HEK293 (cell line): ENCODE measurements around the gene TRAPPC2L.
A peak's percentile ranks its signal among the peaks of the same experiment; 100 is the strongest.

Source experiments
- BCL11B ChIP-seq: fragments of 450-650 bp; formaldehyde crosslinking; IDR thresholded peaks from 2 replicates; pipeline ENCODE4 v1.5.1; 2016; ENCODE audit warnings: low read depth, missing biosample characterization, missing genetic modification characterization
- BCL6B ChIP-seq: fragments of 450-650 bp; formaldehyde crosslinking; IDR thresholded peaks from 2 replicates; pipeline ENCODE4 v1.5.1; 2017; ENCODE audit warnings: missing biosample characterization, missing genetic modification characterization
- GLI4 ChIP-seq: fragments of 450-650 bp; formaldehyde crosslinking; IDR thresholded peaks from 2 replicates; pipeline ENCODE4 v1.5.1; 2016; ENCODE audit warnings: missing biosample characterization, missing genetic modification characterization
- HOXC10 ChIP-seq: sonication (generic); formaldehyde crosslinking; IDR thresholded peaks from 2 replicates; pipeline ENCODE4 v1.8.1; 2023; ENCODE audit warnings: mild to moderate bottlenecking, missing genetic modification reagents
- IKZF3 ChIP-seq: fragments of 450-650 bp; IDR thresholded peaks from 2 replicates; pipeline ENCODE4 v1.5.0; 2018; ENCODE audit warnings: missing biosample characterization, mild to moderate bottlenecking, missing genetic modification characterization, moderate library complexity
- KLF8 ChIP-seq: fragments of 450-650 bp; formaldehyde crosslinking; IDR thresholded peaks from 2 replicates; pipeline ENCODE4 v1.5.1; 2016; ENCODE audit warnings: missing biosample characterization, missing genetic modification characterization
- MEIS1 ChIP-seq: sonication (generic); formaldehyde crosslinking; IDR thresholded peaks from 2 replicates; pipeline ENCODE4 v1.8.1; 2022; ENCODE audit warnings: missing genetic modification reagents, mild to moderate bottlenecking, borderline replicate concordance
- WT1 ChIP-seq: fragments of 450-650 bp; formaldehyde crosslinking; IDR thresholded peaks from 2 replicates; pipeline ENCODE4 v1.5.1; 2016; ENCODE audit warnings: missing biosample characterization, missing genetic modification characterization
- ZBTB21 ChIP-seq: fragments of 450-650 bp; formaldehyde crosslinking; IDR thresholded peaks from 2 replicates; pipeline ENCODE4 v1.5.1; 2017; ENCODE audit warnings: missing biosample characterization, missing genetic modification characterization
- ZIC2 ChIP-seq: fragments of 450-650 bp; formaldehyde crosslinking; IDR thresholded peaks from 2 replicates; pipeline ENCODE4 v1.5.1; 2016; ENCODE audit warnings: missing biosample characterization, missing genetic modification characterization
- ZNF114 ChIP-seq: fragments of 450-650 bp; formaldehyde crosslinking; IDR thresholded peaks from 2 replicates; pipeline ENCODE4 v1.5.0; 2017; ENCODE audit warnings: missing biosample characterization, missing genetic modification characterization
- ZNF184 ChIP-seq: fragments of 450-650 bp; IDR thresholded peaks from 2 replicates; pipeline ENCODE4 v1.5.1; 2018; ENCODE audit warnings: missing biosample characterization, mild to moderate bottlenecking, missing genetic modification characterization
- ZNF239 ChIP-seq: fragments of 450-650 bp; formaldehyde crosslinking; IDR thresholded peaks from 2 replicates; pipeline ENCODE4 v1.5.1; 2016; ENCODE audit warnings: missing biosample characterization, missing genetic modification characterization
- ZNF335 ChIP-seq: fragments of 450-650 bp; formaldehyde crosslinking; conservative IDR thresholded peaks from 2 replicates; pipeline ENCODE4 v1.5.1; 2016; ENCODE audit warnings: missing biosample characterization, missing genetic modification characterization
- ZNF416 ChIP-seq: fragments of 450-650 bp; formaldehyde crosslinking; IDR thresholded peaks from 2 replicates; pipeline ENCODE4 v1.5.1; 2016; ENCODE audit warnings: missing biosample characterization, missing genetic modification characterization
- ZNF473 ChIP-seq: fragments of 450-650 bp; formaldehyde crosslinking; IDR thresholded peaks from 2 replicates; pipeline ENCODE4 v1.5.1; 2017; ENCODE audit warnings: missing biosample characterization, missing genetic modification characterization
- ZNF518A ChIP-seq: fragments of 450-650 bp; formaldehyde crosslinking; conservative IDR thresholded peaks from 2 replicates; pipeline ENCODE4 v1.5.1; 2016; ENCODE audit warnings: low read depth, missing biosample characterization, missing genetic modification characterization
- ZNF544 ChIP-seq: fragments of 450-650 bp; formaldehyde crosslinking; IDR thresholded peaks from 2 replicates; pipeline ENCODE4 v1.5.0; 2017; ENCODE audit warnings: missing biosample characterization, missing genetic modification characterization
- ZNF548 ChIP-seq: fragments of 450-650 bp; formaldehyde crosslinking; IDR thresholded peaks from 2 replicates; pipeline ENCODE4 v1.5.1; 2016; ENCODE audit warnings: missing biosample characterization, missing genetic modification characterization
- ZNF555 ChIP-seq: fragments of 450-650 bp; formaldehyde crosslinking; conservative IDR thresholded peaks from 2 replicates; pipeline ENCODE4 v1.5.1; 2017; ENCODE audit warnings: missing biosample characterization, mild to moderate bottlenecking, missing genetic modification characterization, inconsistent platforms
- ZNF558 ChIP-seq: fragments of 450-650 bp; formaldehyde crosslinking; IDR thresholded peaks from 2 replicates; pipeline ENCODE4 v1.5.1; 2016; ENCODE audit warnings: missing biosample characterization, missing genetic modification characterization
- ZNF664 ChIP-seq: fragments of 450-650 bp; formaldehyde crosslinking; IDR thresholded peaks from 2 replicates; pipeline ENCODE4 v1.5.1; 2016; ENCODE audit warnings: missing biosample characterization, missing genetic modification characterization
- ZNF692 ChIP-seq: fragments of 450-650 bp; formaldehyde crosslinking; IDR thresholded peaks from 2 replicates; pipeline ENCODE4 v1.5.1; 2016; ENCODE audit warnings: missing biosample characterization, missing genetic modification characterization
- ZSCAN16 ChIP-seq: fragments of 450-650 bp; formaldehyde crosslinking; IDR thresholded peaks from 2 replicates; pipeline ENCODE4 v1.5.1; 2016; ENCODE audit warnings: missing biosample characterization, missing genetic modification characterization
- ZSCAN4 ChIP-seq: fragments of 450-650 bp; formaldehyde crosslinking; IDR thresholded peaks from 2 replicates; pipeline ENCODE4 v1.5.1; 2017; ENCODE audit warnings: missing biosample characterization, missing genetic modification characterization
- TF ChIP-seq, protein P1 (sequence below): fragments of 450-650 bp; formaldehyde crosslinking; IDR thresholded peaks from 2 replicates; pipeline ENCODE4 v1.5.1; 2017; ENCODE audit warnings: missing biosample characterization, mild to moderate bottlenecking, missing genetic modification characterization, moderate library complexity
- TF ChIP-seq, protein P2 (sequence below): fragments of 450-650 bp; formaldehyde crosslinking; IDR thresholded peaks from 2 replicates; pipeline ENCODE4 v1.5.0; 2017; ENCODE audit warnings: missing biosample characterization, missing genetic modification characterization, borderline replicate concordance

The TRAPPC2L gene

DNA sequence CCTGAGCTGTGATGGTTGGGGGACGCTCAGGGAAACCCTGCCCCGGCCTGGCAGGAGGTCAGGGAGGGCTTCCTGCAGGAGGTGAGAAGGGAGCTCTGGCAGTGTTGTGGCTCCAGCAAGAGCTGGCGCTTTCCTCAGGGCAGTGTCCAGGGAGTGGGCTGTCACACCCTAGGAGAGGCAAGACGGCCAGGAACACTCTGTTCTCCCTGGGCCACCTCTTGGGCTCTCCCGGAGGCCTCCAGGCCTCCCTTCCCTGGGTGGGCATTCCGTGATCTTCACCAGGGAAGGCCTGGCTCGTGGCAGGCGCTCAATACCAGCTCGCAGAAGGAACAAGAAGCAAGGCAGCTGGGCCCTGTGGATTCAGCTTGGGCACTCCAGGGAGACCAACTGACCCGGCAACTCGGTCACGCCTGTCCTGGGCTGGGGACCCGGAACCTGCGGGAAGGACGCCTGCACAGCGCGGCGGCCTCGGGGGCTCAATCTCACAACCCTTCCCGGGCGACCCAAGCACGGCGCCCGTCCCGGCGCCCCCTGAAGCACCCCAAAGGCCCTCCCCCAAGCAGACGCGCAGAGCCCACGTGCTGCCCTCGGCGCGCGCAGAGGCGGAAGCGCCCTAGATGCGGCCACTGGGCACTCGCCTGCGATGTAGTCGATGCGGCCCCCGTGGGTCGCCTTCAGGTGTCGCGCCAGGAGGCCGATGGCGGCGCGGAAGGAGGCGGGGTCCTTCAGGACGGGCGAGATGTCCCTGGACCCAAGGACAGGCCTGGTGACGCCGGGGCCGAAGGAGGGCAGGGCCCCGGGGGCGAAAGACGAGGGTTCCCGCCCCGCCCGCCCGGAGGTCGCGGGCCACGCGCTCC lies 45.8 kb upstream of the TRAPPC2L start (continued):
- TF ChIP-seq ZNF518A (no peak), ZNF692 (tag by site-specific recombination) (peak; percentile 35; the same call in 1 of the 2 replicates), IKZF3 (tag by site-specific recombination) (peak; percentile 78), MEIS1 (CRISPR knock-in tag) (no peak), HOXC10 (0 out of 2 replicates have a peak, but pooled peaks have one; percentile 33), ZNF544 (tag by site-specific recombination) (no peak), WT1 (peak; percentile 25; the same call in 1 of the 2 replicates), ZNF548 (no peak), KLF8 (tag by site-specific recombination) (no peak), BCL11B (tag by site-specific recombination) (peak; percentile 73; the same call in 1 of the 2 replicates), ZNF114 (tag by site-specific recombination) (no peak), BCL6B (tag by site-specific recombination) (no peak), ZNF416 (tag by site-specific recombination) (no peak), ZNF664 (tag by site-specific recombination) (no peak), ZSCAN4 (no peak), ZBTB21 (tag by site-specific recombination) (no peak), ZNF184 (tag by site-specific recombination) (no peak), ZNF335 (tag by site-specific recombination) (peak; percentile 89), ZNF239 (tag by site-specific recombination) (no peak), ZNF555 (no peak), ZNF558 (tag by site-specific recombination) (no peak), ZNF473 (tag by site-specific recombination) (no peak), ZSCAN16 (tag by site-specific recombination) (no peak), ZIC2 (peak; percentile 18; the same call in 1 of the 2 replicates), GLI4 (tag by site-specific recombination) (0 out of 2 replicates have a peak, but pooled peaks have one; percentile 14)
- TF ChIP-seq, protein P1, sequence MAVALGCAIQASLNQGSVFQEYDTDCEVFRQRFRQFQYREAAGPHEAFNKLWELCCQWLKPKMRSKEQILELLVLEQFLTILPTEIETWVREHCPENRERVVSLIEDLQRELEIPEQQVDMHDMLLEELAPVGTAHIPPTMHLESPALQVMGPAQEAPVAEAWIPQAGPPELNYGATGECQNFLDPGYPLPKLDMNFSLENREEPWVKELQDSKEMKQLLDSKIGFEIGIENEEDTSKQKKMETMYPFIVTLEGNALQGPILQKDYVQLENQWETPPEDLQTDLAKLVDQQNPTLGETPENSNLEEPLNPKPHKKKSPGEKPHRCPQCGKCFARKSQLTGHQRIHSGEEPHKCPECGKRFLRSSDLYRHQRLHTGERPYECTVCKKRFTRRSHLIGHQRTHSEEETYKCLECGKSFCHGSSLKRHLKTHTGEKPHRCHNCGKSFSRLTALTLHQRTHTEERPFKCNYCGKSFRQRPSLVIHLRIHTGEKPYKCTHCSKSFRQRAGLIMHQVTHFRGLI (tag by site-specific recombination), result 0 out of 2 replicates have a peak, but pooled peaks have one; percentile 12
- TF ChIP-seq, protein P2, sequence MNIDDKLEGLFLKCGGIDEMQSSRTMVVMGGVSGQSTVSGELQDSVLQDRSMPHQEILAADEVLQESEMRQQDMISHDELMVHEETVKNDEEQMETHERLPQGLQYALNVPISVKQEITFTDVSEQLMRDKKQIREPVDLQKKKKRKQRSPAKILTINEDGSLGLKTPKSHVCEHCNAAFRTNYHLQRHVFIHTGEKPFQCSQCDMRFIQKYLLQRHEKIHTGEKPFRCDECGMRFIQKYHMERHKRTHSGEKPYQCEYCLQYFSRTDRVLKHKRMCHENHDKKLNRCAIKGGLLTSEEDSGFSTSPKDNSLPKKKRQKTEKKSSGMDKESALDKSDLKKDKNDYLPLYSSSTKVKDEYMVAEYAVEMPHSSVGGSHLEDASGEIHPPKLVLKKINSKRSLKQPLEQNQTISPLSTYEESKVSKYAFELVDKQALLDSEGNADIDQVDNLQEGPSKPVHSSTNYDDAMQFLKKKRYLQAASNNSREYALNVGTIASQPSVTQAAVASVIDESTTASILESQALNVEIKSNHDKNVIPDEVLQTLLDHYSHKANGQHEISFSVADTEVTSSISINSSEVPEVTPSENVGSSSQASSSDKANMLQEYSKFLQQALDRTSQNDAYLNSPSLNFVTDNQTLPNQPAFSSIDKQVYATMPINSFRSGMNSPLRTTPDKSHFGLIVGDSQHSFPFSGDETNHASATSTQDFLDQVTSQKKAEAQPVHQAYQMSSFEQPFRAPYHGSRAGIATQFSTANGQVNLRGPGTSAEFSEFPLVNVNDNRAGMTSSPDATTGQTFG (tag by site-specific recombination), result no peak
